OCI-LY1 (cell line): ENCODE measurements around the gene ALPI.
"Not testable (repeated sequence)": the region's sequence is repeated elsewhere in the genome, so short reads cannot be mapped to it uniquely, and the experiment has no call there.

Source experiments
- H2AFZ ChIP-seq: fragments of 200-600 bp; sonication (generic), shearing (Covaris generic); 2 replicates; pipeline ENCODE4 v1.6.0; 2014; ENCODE audit warnings: antibody characterized with exemption, mild to moderate bottlenecking, low read length
- H3F3A ChIP-seq: fragments of 200-600 bp; sonication (generic), shearing (Covaris generic); 2 replicates; pipeline ENCODE4 v1.6.0; 2014; ENCODE audit warnings: mild to moderate bottlenecking, antibody characterized with exemption, low read length, moderate library complexity; ENCODE audit not compliant: insufficient read depth
- H3K27ac ChIP-seq: fragments of 200-600 bp; sonication (generic); 2 replicates; pipeline ENCODE4 v1.5.1; 2014; ENCODE audit warnings: low read length, mixed run types, mild to moderate bottlenecking, low read depth; ENCODE audit not compliant: poor library complexity, severe bottlenecking
- H3K27me3 ChIP-seq: fragments of 200-600 bp; sonication (generic); 2 replicates; pipeline ENCODE4 v1.6.0; 2014; ENCODE audit warnings: antibody characterized with exemption, mild to moderate bottlenecking, low read length, moderate library complexity; ENCODE audit not compliant: insufficient read depth
- H3K36me3 ChIP-seq: fragments of 200-600 bp; sonication (generic); 2 replicates; pipeline ENCODE4 v1.6.1; 2014; ENCODE audit warnings: mild to moderate bottlenecking, antibody characterized with exemption, low read length, moderate library complexity, mixed read lengths; ENCODE audit not compliant: insufficient read depth
- H3K4me1 ChIP-seq: fragments of 200-600 bp; sonication (generic); 2 replicates; pipeline ENCODE4 v1.5.1; 2014; ENCODE audit warnings: mild to moderate bottlenecking, low read length, moderate library complexity; ENCODE audit not compliant: insufficient read depth, severe bottlenecking
- H3K4me2 ChIP-seq: fragments of 200-600 bp; sonication (generic), shearing (Covaris generic); 2 replicates; pipeline ENCODE4 v1.6.1; 2014; ENCODE audit warnings: low read length
- H3K4me3 ChIP-seq: fragments of 200-600 bp; sonication (generic); 2 replicates; pipeline ENCODE4 v1.5.1; 2014; ENCODE audit warnings: low read length, low read depth, mild to moderate bottlenecking, mixed read lengths; ENCODE audit not compliant: poor library complexity, severe bottlenecking
- H3K79me2 ChIP-seq: fragments of 200-600 bp; shearing (Covaris generic); 2 replicates; pipeline ENCODE4 v1.6.1; 2016; ENCODE audit warnings: mixed run types, low read length, mixed read lengths; ENCODE audit not compliant: insufficient read depth
- H3K9ac ChIP-seq: fragments of 200-600 bp; sonication (generic), shearing (Covaris generic); 2 replicates; pipeline ENCODE4 v1.6.1; 2014; ENCODE audit warnings: mild to moderate bottlenecking, low read length, mixed read lengths
- H3K9me2 ChIP-seq: fragments of 200-600 bp; sonication (generic), shearing (Covaris generic); 2 replicates; pipeline ENCODE4 v1.6.1; 2014; ENCODE audit warnings: low read depth, mild to moderate bottlenecking, low read length, mixed read lengths
- H3K9me3 ChIP-seq: fragments of 200-600 bp; shearing (Covaris generic); 2 replicates; pipeline ENCODE4 v1.6.1; 2014; ENCODE audit warnings: low read length, mixed read lengths
- H4K20me1 ChIP-seq: fragments of 200-600 bp; sonication (generic), shearing (Covaris generic); 2 replicates; pipeline ENCODE4 v1.6.0; 2016; ENCODE audit warnings: mild to moderate bottlenecking, low read length; ENCODE audit not compliant: insufficient read depth
- CTCF ChIP-seq: fragments of 200-600 bp; sonication (generic), shearing (Covaris generic); IDR thresholded peaks from 2 replicates; pipeline ENCODE4 v1.5.1; 2017; ENCODE audit warnings: mild to moderate bottlenecking, antibody characterized with exemption, low read length, moderate library complexity, mixed read lengths
- EZH2 ChIP-seq: fragments of 200-600 bp; sonication (generic), shearing (Covaris generic); IDR thresholded peaks from 2 replicates; pipeline ENCODE4 v1.8.0; 2017; ENCODE audit warnings: borderline replicate concordance, mixed run types, mild to moderate bottlenecking, antibody characterized with exemption, low read length, moderate library complexity, mixed read lengths

The ALPI gene

GRCh38 chr2:232449964-232450363, 6.0 kb upstream of the ALPI start:
- Histone ChIP-seq H3F3A (no peaks in the 10 kb centered on the region), H3K27ac (no peak overlapping the region), H3K4me3 (no peak overlapping the region), H3K36me3 (no peaks in the 10 kb centered on the region), H3K79me2 (no peaks in the 10 kb centered on the region), H3K4me1 (no peaks in the 10 kb centered on the region), H3K9me3 (no peaks in the 10 kb centered on the region), H3K9ac (no peak overlapping the region), H3K9me2 (no peaks in the 10 kb centered on the region), H3K4me2 (no peak overlapping the region), H3K27me3 (0 out of 2 replicates have a peak, but pooled peaks cover 3% of the 10 kb centered on the region), H4K20me1 (no peaks in the 10 kb centered on the region), H2AFZ (no peak overlapping the region)
- TF ChIP-seq CTCF: no peak
- no peak for TF ChIP-seq EZH2

- not testable (repeated sequence) for H3K36me3 ChIP-seq, H3F3A ChIP-seq, H3K9ac ChIP-seq, H3K4me2 ChIP-seq, H2AFZ ChIP-seq, H3K79me2 ChIP-seq, H4K20me1 ChIP-seq, H3K4me1 ChIP-seq, H3K9me3 ChIP-seq, H3K27ac ChIP-seq, H3K4me3 ChIP-seq, H3K9me2 ChIP-seq
- H3K27me3 ChIP-seq: 0 out of 2 replicates have a peak, but pooled peaks cover 11% of the 10 kb centered on the region
Observed at GRCh38 chr2:232451645-232452044, 4.3 kb upstream of the ALPI start.

- H3K36me3 ChIP-seq: no peaks in the 10 kb centered on the region
- H3K9me3 ChIP-seq: no peaks in the 10 kb centered on the region
- H3F3A ChIP-seq: no peaks in the 10 kb centered on the region
- no peak overlapping the region for H3K4me2 ChIP-seq
- H3K9me2 ChIP-seq: no peaks in the 10 kb centered on the region
- no peaks in the 10 kb centered on the region for H3K4me1 ChIP-seq
- 0 out of 2 replicates have a peak, but pooled peaks cover 11% of the 10 kb centered on the region for H3K27me3 ChIP-seq
- no peaks in the 10 kb centered on the region for H3K79me2 ChIP-seq
- H3K4me3 ChIP-seq: no peak overlapping the region
- no peak overlapping the region for H3K27ac ChIP-seq
- TF ChIP-seq EZH2 (no peak), CTCF (no peak)
- H4K20me1 ChIP-seq: no peaks in the 10 kb centered on the region
- H3K9ac ChIP-seq: no peak overlapping the region
- no peak overlapping the region for H2AFZ ChIP-seq
Observed at GRCh38 chr2:232454630-232455029, 1.3 kb upstream of the ALPI start.

GRCh38 chr2:232456296-232457120, 555 bp downstream of the ALPI start:
- Histone ChIP-seq H3K4me3 (no peak overlapping the region), H3K4me1 (no peaks in the 10 kb centered on the region), H3K4me2 (no peak overlapping the region), H3K9me3 (no peaks in the 10 kb centered on the region), H3K36me3 (no peaks in the 10 kb centered on the region), H4K20me1 (no peaks in the 10 kb centered on the region), H3K79me2 (no peaks in the 10 kb centered on the region), H3K9ac (no peak overlapping the region), H3K27me3 (0 out of 2 replicates have a peak, but pooled peaks cover 11% of the 10 kb centered on the region), H3F3A (no peaks in the 10 kb centered on the region), H2AFZ (no peak overlapping the region), H3K9me2 (no peaks in the 10 kb centered on the region), H3K27ac (no peak overlapping the region)
- no peak for TF ChIP-seq CTCF
- TF ChIP-seq EZH2: no peak
